ENCODE results near the gene ARF5. TPM values are rescaled to one million over a fixed set of nuclear protein-coding genes. Genes with fewer than 3 reads are reported as not detected.
A peak's percentile ranks its signal among the peaks of the same experiment; 100 is the strongest.

The ARF5 gene
- total and polyA plus RNA-seq, 2 of the 8 experiments (the other 6 are each of a cell fraction or from before 2014, with no cell fraction given): 154 to 579 TPM

DNA sequence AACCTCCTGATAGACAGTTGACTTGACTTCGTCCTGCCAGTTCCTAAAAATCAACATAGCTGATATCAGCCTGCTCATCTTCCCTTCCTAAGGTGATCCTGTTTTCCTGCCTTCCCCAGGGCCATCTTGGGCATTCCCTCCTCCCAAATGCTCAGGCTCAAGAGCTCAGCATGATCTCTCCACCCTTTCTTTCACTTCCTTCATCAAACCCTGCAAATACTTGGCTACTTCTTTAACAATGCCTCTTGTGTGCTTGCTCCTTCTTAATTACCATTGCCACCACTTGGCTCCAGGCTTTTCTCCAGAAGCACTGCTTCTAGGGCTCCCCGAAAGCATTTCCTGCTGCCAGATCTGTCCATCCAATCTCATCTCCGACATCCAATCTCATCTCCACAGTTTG lies 12.7 kb downstream of the ARF5 start:
- ChIA-PET POLR2A (ENCODE audit: partially characterized antibody) (interaction anchor here (2.2 kb wide), 1 partner anchor 19 kb away, joined by 5 read pairs; no protein-coding TSS in a partner anchor), CTCF (ENCODE audit: partially characterized antibody) (interaction anchor here (0.6 to 4.7 kb wide), 8 partner anchors 9 to 207 kb away, joined by 3 to 33 read pairs (median 4); partner anchors contain the start of genes ARF5, GCC1 and PAX4)
- TF ChIP-seq, protein P1, sequence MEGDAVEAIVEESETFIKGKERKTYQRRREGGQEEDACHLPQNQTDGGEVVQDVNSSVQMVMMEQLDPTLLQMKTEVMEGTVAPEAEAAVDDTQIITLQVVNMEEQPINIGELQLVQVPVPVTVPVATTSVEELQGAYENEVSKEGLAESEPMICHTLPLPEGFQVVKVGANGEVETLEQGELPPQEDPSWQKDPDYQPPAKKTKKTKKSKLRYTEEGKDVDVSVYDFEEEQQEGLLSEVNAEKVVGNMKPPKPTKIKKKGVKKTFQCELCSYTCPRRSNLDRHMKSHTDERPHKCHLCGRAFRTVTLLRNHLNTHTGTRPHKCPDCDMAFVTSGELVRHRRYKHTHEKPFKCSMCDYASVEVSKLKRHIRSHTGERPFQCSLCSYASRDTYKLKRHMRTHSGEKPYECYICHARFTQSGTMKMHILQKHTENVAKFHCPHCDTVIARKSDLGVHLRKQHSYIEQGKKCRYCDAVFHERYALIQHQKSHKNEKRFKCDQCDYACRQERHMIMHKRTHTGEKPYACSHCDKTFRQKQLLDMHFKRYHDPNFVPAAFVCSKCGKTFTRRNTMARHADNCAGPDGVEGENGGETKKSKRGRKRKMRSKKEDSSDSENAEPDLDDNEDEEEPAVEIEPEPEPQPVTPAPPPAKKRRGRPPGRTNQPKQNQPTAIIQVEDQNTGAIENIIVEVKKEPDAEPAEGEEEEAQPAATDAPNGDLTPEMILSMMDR (IDR thresholded peaks at IDR 0.05; ENCODE audit: control extremely low read depth in 1 of 3, insufficient read depth in 1 of 3, low read depth in 1 of 3, low read length in 3 of 3): no peak
- TF ChIP-seq YY1 (IDR thresholded peaks at IDR 0.05; ENCODE audit: low read depth, low read length): peak; percentile 61; the same call in 1 of the 2 replicates

More for the DNA sequence above, 12.7 kb downstream of the ARF5 start:
- Histone ChIP-seq H3K79me1 (ENCODE audit: low read depth, low read length) (no peaks in the 10 kb centered on the region), H4K20me1 (replicated peaks in 1 of 2; ENCODE audit: control insufficient read depth in 1 of 2, insufficient read depth in 2 of 2, low read length in 2 of 2) (no peaks in the 10 kb centered on the region), H2BK20ac (ENCODE audit: low read length) (no peak overlapping the region), H3K56ac (replicated peaks; ENCODE audit: insufficient read length, low read depth, low read length) (no peak overlapping the region), H4K91ac (replicated peaks; ENCODE audit: insufficient read length, low read length) (no peak overlapping the region), H3K4me1 (replicated peaks in 1 of 4; ENCODE audit: control insufficient read depth in 3 of 4, insufficient read depth in 4 of 4, low read length in 3 of 4) (peaks cover 0 to 3% (median 1%) of the 10 kb centered on the region in 4 experiments; a peak in 2 of 7 replicates), H3K18ac (ENCODE audit: extremely low read depth, low read length) (peak overlapping the region; percentile 51; the same call in 1 of the 2 replicates), H2BK5ac (ENCODE audit: low read depth, low read length) (no peak overlapping the region), H3K23me2 (ENCODE audit: low read depth, low read length) (no peaks in the 10 kb centered on the region), H3K23ac (ENCODE audit: insufficient read length) (no peak overlapping the region), H2BK12ac (ENCODE audit: low read depth, low read length) (no peak overlapping the region), H3K36me3 (ENCODE audit: control insufficient read depth in 2 of 4, insufficient read depth in 4 of 4, low read length in 3 of 4) (no peaks in the 10 kb centered on the region), H3K9ac (replicated peaks in 1 of 4; ENCODE audit: extremely low read depth in 1 of 4, low read depth in 3 of 4, low read length in 3 of 4) (no peak overlapping the region), H2AK5ac (ENCODE audit: low read depth, low read length) (no peak overlapping the region), H3K14ac (ENCODE audit: insufficient read length) (no peak overlapping the region), H3K27ac (ENCODE audit: low read depth, low read length) (no peak overlapping the region), H2AFZ (ENCODE audit: low read length) (peak overlapping the region; percentile 87; the same call in 1 of the 2 replicates), H3K9me3 (ENCODE audit: insufficient read depth in 2 of 2, low read depth in 1 of 2, low read length in 1 of 2) (no peaks in the 10 kb centered on the region), H3K4me2 (ENCODE audit: insufficient read depth in 1 of 2, low read depth in 2 of 2, low read length in 2 of 2) (peak overlapping the region in 1 of 2 experiments; percentile 44; a peak in 2 of 4 replicates), H3K4ac (replicated peaks; ENCODE audit: insufficient read length, low read depth, low read length) (no peak overlapping the region), H3K4me3 (ENCODE audit: extremely low read depth in 1 of 4, insufficient read depth in 2 of 4, low read depth in 3 of 4, low read length in 4 of 4) (no peak overlapping the region), H4K8ac (ENCODE audit: extremely low read depth, insufficient read depth, low read length) (no peak overlapping the region), H2BK120ac (replicated peaks; ENCODE audit: low read depth, low read length) (no peak overlapping the region), H3K27me3 (replicated peaks in 1 of 4; ENCODE audit: control insufficient read depth in 3 of 4, extremely low read depth in 1 of 4, insufficient read depth in 3 of 4, low read length in 3 of 4) (no peaks in the 10 kb centered on the region; a peak in 1 of 7 replicates), H3K79me2 (ENCODE audit: control insufficient read depth in 1 of 2, insufficient read depth in 2 of 2, low read length in 2 of 2) (no peaks in the 10 kb centered on the region), H2BK15ac (ENCODE audit: low read length) (no peak overlapping the region), H4K5ac (ENCODE audit: insufficient read length, low read depth, low read length) (no peak overlapping the region)
- WGBS, 2 experiments (ENCODE audit: extremely low coverage in 1 of 2, insufficient coverage in 1 of 2, insufficient read length in 1 of 2, insufficient replicate concordance in 2 of 2, low coverage in 1 of 2, low lambda C conversion rate in 2 of 2, missing lambda C conversion rate in 1 of 2): 87% methylated on average over 3 of the region's 3 CpGs; no CpG with 5 or more reads in 1 of the 2 experiments
- DNase-seq (ENCODE audit: low read depth in 1 of 2, low spot score in 2 of 2) (no peak), FAIRE-seq (no peak)
